ENCODE results near the gene CMA1. TPM values are rescaled to one million over a fixed set of nuclear protein-coding genes. Genes with fewer than 3 reads are reported as not detected.

Gene CMA1
- total RNA-seq, 2 experiments from 2014 or later = not detected

DNA sequence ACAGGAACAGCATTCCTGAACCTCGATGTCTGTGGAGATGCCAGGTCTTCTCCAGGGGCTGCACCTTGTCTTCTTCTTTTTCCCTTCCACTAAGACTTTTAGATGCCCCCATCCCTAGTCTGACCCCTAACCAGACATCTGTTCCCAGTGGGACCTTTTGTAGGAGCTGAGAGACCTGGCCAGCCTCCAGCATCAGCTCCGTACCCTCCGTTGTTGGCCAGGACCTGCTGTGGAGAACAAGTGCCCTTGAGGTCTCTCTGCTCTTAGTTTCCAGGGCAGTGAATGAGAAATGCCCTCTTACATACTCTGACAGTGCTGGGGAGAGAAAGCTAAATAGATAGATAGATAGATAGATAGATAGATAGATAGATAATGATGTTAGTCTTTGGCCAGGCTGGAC is 48.7 kb downstream of the CMA1 start:
- peaks cover 12% of the 10 kb centered on the region for H3K4me1 Mint-ChIP-seq
- CTCF ChIA-PET = interaction anchor here (0.7 kb wide), 1 partner anchor 16 kb away, joined by 3 read pairs; no protein-coding TSS in a partner anchor
- ATAC-seq (no peak), DNase-seq (no peak)
- no peaks in the 10 kb centered on the region for H3K27me3 Mint-ChIP-seq
- H3K4me3 Mint-ChIP-seq = no peak overlapping the region
- peaks cover 6% of the 10 kb centered on the region for H3K36me3 Mint-ChIP-seq
- peaks cover 3% of the 10 kb centered on the region for H3K9me3 Mint-ChIP-seq (ENCODE audit: low read depth)
- H3K27ac Mint-ChIP-seq = no peak overlapping the region

DNA sequence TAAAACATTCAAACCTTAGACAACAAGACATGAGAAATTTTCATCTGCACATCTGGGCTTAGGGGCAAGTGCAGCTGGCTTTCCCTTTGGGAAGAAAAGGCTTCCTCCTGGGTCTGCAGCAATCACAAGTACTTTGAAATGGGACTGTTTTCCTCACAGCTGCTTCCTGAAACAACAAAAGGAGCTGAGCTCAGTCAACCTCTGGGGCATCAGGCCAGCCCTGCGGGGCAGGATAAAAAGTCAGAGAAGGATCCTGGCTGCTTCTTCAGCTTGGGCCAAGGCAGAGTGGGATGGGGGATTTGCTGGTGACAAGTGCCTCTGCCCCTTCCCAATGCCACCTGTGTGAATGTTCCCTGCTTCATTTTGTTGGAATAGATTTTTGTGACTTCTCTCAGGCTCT is 49.3 kb downstream of the CMA1 start:
- DNase-seq (no peak), ATAC-seq (no peak)
- Mint-ChIP-seq H3K27ac (no peak overlapping the region), H3K36me3 (peaks cover 12% of the 10 kb centered on the region), H3K27me3 (no peaks in the 10 kb centered on the region), H3K4me1 (peaks cover 14% of the 10 kb centered on the region), H3K9me3 (ENCODE audit: low read depth) (peaks cover 8% of the 10 kb centered on the region), H3K4me3 (no peak overlapping the region)
- CTCF ChIA-PET = interaction anchor here (1.2 kb wide), 1 partner anchor 147 kb away, joined by 3 read pairs; no protein-coding TSS in a partner anchor

DNA sequence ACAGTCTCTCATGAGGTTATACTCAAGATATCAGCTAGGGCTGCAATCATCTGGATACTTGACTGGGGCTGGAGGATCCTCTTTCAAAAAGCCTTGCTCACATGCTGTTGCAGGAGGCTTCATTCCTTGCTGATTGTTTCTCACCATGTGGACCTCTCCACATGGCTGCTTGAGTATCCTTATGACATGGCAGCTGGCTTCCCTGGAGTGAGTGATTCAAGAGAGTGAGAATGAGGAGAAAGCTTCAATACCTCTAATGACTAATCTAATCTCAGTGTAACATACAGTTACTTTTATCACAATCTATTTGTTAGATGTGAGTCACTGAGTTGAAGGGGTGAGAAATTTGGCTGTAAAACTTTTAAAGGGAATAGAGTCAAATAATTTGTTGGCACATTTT is 51.1 kb downstream of the CMA1 start:
- Mint-ChIP-seq H3K4me1 (peaks cover 13% of the 10 kb centered on the region), H3K9me3 (ENCODE audit: low read depth) (peaks cover 6% of the 10 kb centered on the region), H3K4me3 (no peak overlapping the region), H3K36me3 (peaks cover 22% of the 10 kb centered on the region), H3K27me3 (no peaks in the 10 kb centered on the region), H3K27ac (no peak overlapping the region)
- DNase-seq = no peak
- CTCF ChIA-PET = no interaction called here
- ATAC-seq = no peak

Other genes with a start within 250 kb of the CMA1 start
- 1 to 10 TPM; 3.0 to 5.1 TPM for gene TGM1, start 245.1 kb downstream of the CMA1 start, total RNA-seq
- 10 to 100 TPM; 34.3 to 44.6 TPM for gene RABGGTA, start 236.7 kb downstream of the CMA1 start, total RNA-seq
- gene DHRS1, start 208.5 kb downstream of the CMA1 start, total RNA-seq = 10 to 100 TPM; 14.2 to 26.5 TPM
- gene NOP9, start 208.4 kb downstream of the CMA1 start, total RNA-seq = 10 to 100 TPM; 34.2 to 38.3 TPM
- 10 to 100 TPM; 24.5 to 44.2 TPM for gene CIDEB, start 200.3 kb downstream of the CMA1 start, total RNA-seq
- gene LTB4R2, start 198.1 kb downstream of the CMA1 start, total RNA-seq = 10 to 100 TPM; 12.6 to 18.8 TPM
- gene LTB4R, start 196.8 kb downstream of the CMA1 start, total RNA-seq = 10 to 100 TPM; 15.6 to 32.5 TPM
- gene ADCY4, start 173.2 kb downstream of the CMA1 start, total RNA-seq = 1 to 10 TPM; 1.6 to 3.4 TPM
- 10 to 100 TPM; 22.9 to 29.4 TPM for gene RIPK3, start 168.3 kb downstream of the CMA1 start, total RNA-seq
- gene NFATC4, start 140.1 kb downstream of the CMA1 start, total RNA-seq = 1 to 10 TPM in 1 of 2 experiments, not detected in 1; 1.3 TPM
- gene NYNRIN, start 109.3 kb downstream of the CMA1 start, total RNA-seq = under 1 TPM; 0.05 to 0.50 TPM
- 1 to 10 TPM; 5.0 to 7.1 TPM for gene CBLN3, start 78.6 kb downstream of the CMA1 start, total RNA-seq
- gene KHNYN, start 78.3 kb downstream of the CMA1 start, total RNA-seq = 10 to 100 TPM; 73.3 to 81.2 TPM
- 10 to 100 TPM; 45.6 to 45.9 TPM for gene SDR39U1, start 65.5 kb downstream of the CMA1 start, total RNA-seq
- gene CTSG, start 68.0 kb upstream of the CMA1 start, total RNA-seq = not detected
- 10 to 100 TPM; 35.8 to 80.0 TPM for gene GZMH, start 101.4 kb upstream of the CMA1 start, total RNA-seq
- gene GZMB, start 125.9 kb upstream of the CMA1 start, total RNA-seq = 1,000 to 10,000 TPM; 1,034 to 2,662 TPM